Caco-2 (cell line): ENCODE results near the gene DROSHA. TPM values are rescaled to one million over a fixed set of nuclear protein-coding genes. Genes with fewer than 3 reads are reported as not detected.

Source experiments
- BruUV-seq: library from RNA; stranded (reverse); fragments of 400-500 nt; replicated peaks from 2 replicates; lab custom pipeline; 2021; lab: Mats Ljungman, UMichigan
- CTCF ChIA-PET: fragments of 300-600 bp; sonication (Branson Sonifier 250); formaldehyde crosslinking; loops from one replicate; lab custom pipeline; 2022; ENCODE audit warnings: antibody characterized with exemption; lab: Charles Lee
- POLR2A ChIA-PET: fragments of 300-600 bp; sonication (Branson Sonifier 250); formaldehyde crosslinking; loops from one replicate; lab custom pipeline; 2022; ENCODE audit warnings: antibody characterized with exemption; lab: Charles Lee
- DNase-seq, 2 experiments: peaks; one replicate each; pipeline versions ENCODE4 v3.0.0 to v3.0.0-alpha.2; 2020 to 2022
- H3K27me3 ChIP-seq: replicated peaks from 2 replicates; pipeline ENCODE4 v1.6.0; 2011; ENCODE audit warnings: low read length; ENCODE audit not compliant: control insufficient read depth, insufficient read depth
- H3K36me3 ChIP-seq: 2 replicates; pipeline ENCODE4 v1.5.1; 2011; ENCODE audit warnings: low read length; ENCODE audit not compliant: control insufficient read depth, insufficient read depth
- H3K4me1 ChIP-seq: fragments of 250-450 bp; sonication (Bioruptor Pico); 2 replicates; pipeline ENCODE4 v1.5.1; 2020; ENCODE audit warnings: mild to moderate bottlenecking
- H3K4me3 ChIP-seq: 2 replicates; pipeline ENCODE4 v1.5.1; 2011; ENCODE audit warnings: low read depth, mild to moderate bottlenecking, control low read depth, low read length
- H3K9me3 ChIP-seq: fragments of 250-450 bp; sonication (Bioruptor Pico); 2 replicates; pipeline ENCODE4 v1.5.1; 2020; ENCODE audit warnings: mild to moderate bottlenecking, moderate library complexity
- H3K27ac Mint-ChIP-seq: one replicate; pipeline ENCODE4 v1.8.0; 2022; ENCODE audit warnings: mixed read lengths; ENCODE audit not compliant: unreplicated experiment
- H3K27me3 Mint-ChIP-seq: one replicate; pipeline ENCODE4 v1.8.0; 2022; ENCODE audit warnings: mixed read lengths; ENCODE audit not compliant: insufficient read depth, unreplicated experiment
- H3K36me3 Mint-ChIP-seq: one replicate; pipeline ENCODE4 v1.8.0; 2022; ENCODE audit warnings: mild to moderate bottlenecking, mixed read lengths; ENCODE audit not compliant: insufficient read depth, unreplicated experiment
- H3K4me1 Mint-ChIP-seq: one replicate; pipeline ENCODE4 v1.8.0; 2022; ENCODE audit warnings: low read depth, mixed read lengths; ENCODE audit not compliant: unreplicated experiment
- H3K4me3 Mint-ChIP-seq: one replicate; pipeline ENCODE4 v1.8.0; 2022; ENCODE audit warnings: mild to moderate bottlenecking, moderate library complexity, mixed read lengths; ENCODE audit not compliant: unreplicated experiment
- H3K9me3 Mint-ChIP-seq: one replicate; pipeline ENCODE4 v1.8.0; 2022; ENCODE audit warnings: mixed read lengths; ENCODE audit not compliant: unreplicated experiment
- intact Hi-C: fragments of 100-400 bp; cut with micrococcal nuclease; formaldehyde crosslinking; loops from one replicate; pipeline ENCODE4 v1.10.0; 2022; ENCODE audit not compliant: unreplicated experiment
- total RNA-seq: library from RNA; stranded (reverse); gene quantifications from 2 replicates; pipeline ENCODE4 v1.2.3, GENCODE V29; 2022
- TF ChIP-seq, protein P1 (sequence below), 2 experiments: fragments of 200-600 bp in 1 of 2; IDR thresholded peaks; 1 replicate in 1 of 2; 2 replicates in 1 of 2; pipeline versions ENCODE4 v1.5.1 to v1.8.0; 2011 to 2022; ENCODE audit warnings: antibody characterized with exemption in 1 of 2, control low read depth in 1 of 2, inconsistent platforms in 1 of 2, low read depth in 1 of 2, low read length in 1 of 2, mild to moderate bottlenecking in 1 of 2, moderate library complexity in 1 of 2; ENCODE audit not compliant: insufficient read depth in 1 of 2, severe bottlenecking in 1 of 2, unreplicated experiment in 1 of 2

Gene DROSHA
- total RNA-seq, 1 experiment from 2014 or later: 88.4 TPM

DNA sequence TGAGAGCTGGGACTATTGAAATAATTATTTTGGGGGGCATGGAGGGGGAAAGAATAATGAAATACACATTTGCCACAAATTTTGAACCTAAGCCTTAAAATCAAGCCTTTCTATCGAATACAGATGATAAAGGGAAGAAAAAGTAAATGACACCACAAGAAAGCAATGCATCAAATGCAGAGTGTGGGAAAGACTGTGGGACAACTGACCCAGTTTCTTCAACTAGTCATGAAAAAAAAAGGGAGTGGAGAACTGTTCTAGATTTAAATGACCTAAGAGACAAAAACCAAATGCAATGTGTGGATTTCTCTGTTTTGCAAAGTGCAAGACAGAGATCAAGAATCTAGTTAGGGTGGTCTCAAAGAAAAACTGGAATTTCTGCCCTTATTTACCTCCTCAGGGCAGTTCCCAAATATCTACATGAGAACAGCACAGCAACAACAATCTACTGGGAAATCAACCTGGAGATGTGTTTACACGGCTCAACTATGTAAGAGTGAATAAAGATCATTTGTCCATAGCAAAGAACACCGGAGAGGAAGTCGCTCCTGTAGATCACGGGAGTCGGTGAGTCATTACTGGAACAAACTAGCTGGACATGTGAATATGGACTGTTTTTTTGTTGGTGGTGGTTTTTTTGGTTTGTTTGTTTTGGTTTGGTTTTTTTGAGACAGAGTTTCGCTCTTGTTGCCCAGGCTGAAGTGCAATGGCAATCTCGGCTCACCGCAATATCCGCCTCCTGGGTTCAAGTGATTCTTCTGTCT lies 145.9 kb downstream of the DROSHA start:
- ChIA-PET CTCF (no interaction called here), POLR2A (no interaction called here)
- H3K4me1 Mint-ChIP-seq: no peaks in the 10 kb centered on the region
- H3K27me3 Mint-ChIP-seq: peaks cover 9% of the 10 kb centered on the region
- no peaks in the 10 kb centered on the region for H3K36me3 Mint-ChIP-seq
- no peak for DNase-seq
- no peak overlapping the region for H3K4me3 Mint-ChIP-seq
- H3K27ac Mint-ChIP-seq: no peak overlapping the region
- intact Hi-C loops: no loop called here
- no peaks in the 10 kb centered on the region for H3K9me3 ChIP-seq
- H3K36me3 ChIP-seq: no peaks in the 10 kb centered on the region
- TF ChIP-seq, protein P1, sequence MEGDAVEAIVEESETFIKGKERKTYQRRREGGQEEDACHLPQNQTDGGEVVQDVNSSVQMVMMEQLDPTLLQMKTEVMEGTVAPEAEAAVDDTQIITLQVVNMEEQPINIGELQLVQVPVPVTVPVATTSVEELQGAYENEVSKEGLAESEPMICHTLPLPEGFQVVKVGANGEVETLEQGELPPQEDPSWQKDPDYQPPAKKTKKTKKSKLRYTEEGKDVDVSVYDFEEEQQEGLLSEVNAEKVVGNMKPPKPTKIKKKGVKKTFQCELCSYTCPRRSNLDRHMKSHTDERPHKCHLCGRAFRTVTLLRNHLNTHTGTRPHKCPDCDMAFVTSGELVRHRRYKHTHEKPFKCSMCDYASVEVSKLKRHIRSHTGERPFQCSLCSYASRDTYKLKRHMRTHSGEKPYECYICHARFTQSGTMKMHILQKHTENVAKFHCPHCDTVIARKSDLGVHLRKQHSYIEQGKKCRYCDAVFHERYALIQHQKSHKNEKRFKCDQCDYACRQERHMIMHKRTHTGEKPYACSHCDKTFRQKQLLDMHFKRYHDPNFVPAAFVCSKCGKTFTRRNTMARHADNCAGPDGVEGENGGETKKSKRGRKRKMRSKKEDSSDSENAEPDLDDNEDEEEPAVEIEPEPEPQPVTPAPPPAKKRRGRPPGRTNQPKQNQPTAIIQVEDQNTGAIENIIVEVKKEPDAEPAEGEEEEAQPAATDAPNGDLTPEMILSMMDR (IDR thresholded peaks at IDR 0.05; ENCODE audit: insufficient read depth in 1 of 2, low read depth in 1 of 2, low read length in 1 of 2, severe bottlenecking in 1 of 2, unreplicated experiment in 1 of 2): no peak
- no peak overlapping the region for H3K4me3 ChIP-seq
- H3K9me3 Mint-ChIP-seq: peaks cover 9% of the 10 kb centered on the region
- no TSS peak for BruUV-seq
- H3K27me3 ChIP-seq: no peaks in the 10 kb centered on the region
- no peaks in the 10 kb centered on the region for H3K4me1 ChIP-seq

DNA sequence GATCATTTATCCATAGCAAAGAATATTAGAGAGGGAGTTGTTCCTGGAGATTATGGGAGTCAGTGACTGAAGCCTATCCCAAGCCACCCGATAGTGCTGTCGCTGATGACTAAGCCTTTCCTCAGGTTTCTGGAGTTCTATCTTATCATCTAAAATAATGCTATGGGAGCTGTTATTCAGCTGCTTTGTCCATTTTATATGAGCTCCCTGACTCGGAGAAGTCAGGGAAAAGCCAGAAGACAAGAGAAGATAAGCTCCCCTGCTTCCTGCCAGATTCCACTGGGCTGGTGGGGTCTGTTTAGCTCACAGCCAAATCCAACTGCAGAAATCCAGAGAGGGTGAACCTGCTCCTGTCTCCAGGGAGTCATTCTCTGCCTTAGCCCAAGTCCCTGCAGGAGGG lies 148.2 kb downstream of the DROSHA start:
- POLR2A ChIA-PET: no interaction called here
- Mint-ChIP-seq H3K36me3 (no peaks in the 10 kb centered on the region), H3K9me3 (no peaks in the 10 kb centered on the region), H3K27me3 (peaks cover 9% of the 10 kb centered on the region), H3K4me1 (no peaks in the 10 kb centered on the region), H3K4me3 (no peak overlapping the region), H3K27ac (no peak overlapping the region)
- Histone ChIP-seq H3K4me1 (no peaks in the 10 kb centered on the region), H3K36me3 (no peaks in the 10 kb centered on the region), H3K9me3 (no peaks in the 10 kb centered on the region), H3K4me3 (no peak overlapping the region), H3K27me3 (no peaks in the 10 kb centered on the region)
- CTCF ChIA-PET: no interaction called here
- intact Hi-C loops: no loop called here
- DNase-seq: no peak
- TF ChIP-seq, protein P1 (IDR thresholded peaks at IDR 0.05; ENCODE audit: insufficient read depth in 1 of 2, low read depth in 1 of 2, low read length in 1 of 2, severe bottlenecking in 1 of 2, unreplicated experiment in 1 of 2): no peak
- BruUV-seq: no TSS peak

DNA sequence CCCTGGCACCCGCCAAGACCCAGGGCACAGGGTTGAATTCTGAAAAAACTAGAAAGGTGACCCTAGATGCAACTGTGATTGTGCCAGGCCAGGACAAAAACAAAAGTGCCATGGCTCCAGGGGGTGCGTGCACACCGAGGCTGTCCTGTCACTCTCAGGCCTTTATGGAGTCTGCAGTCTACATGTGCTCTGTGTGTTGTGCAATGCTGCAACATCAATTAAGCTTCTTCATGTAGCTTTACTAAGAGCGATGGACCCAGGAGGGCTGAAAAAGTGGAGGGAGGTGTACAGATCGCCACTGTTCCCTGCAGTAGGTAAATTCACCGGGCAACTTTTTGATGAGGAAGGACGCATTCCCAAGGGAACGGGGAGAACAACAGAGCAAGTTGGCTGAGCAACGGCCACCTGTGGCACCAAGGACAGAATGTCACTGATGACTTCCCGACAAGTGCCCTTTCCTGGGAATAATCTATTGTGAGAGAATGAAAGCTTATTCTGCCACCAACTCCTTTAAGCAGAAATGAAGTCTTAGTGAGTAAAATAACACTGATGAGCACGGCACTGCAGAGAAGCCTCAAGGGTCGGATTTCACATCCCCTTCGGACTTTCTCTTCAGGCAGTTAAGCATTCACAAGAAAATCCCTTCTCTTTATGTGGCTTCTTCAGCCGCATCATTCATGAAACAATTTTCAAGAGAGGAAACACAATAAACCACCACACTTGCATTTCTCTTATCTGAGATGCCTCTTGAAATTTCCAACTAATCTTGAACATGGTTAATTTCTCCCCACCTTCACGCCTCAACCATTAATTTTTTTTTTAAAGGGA lies 149.6 kb downstream of the DROSHA start:
- Histone ChIP-seq H3K4me3 (no peak overlapping the region), H3K27me3 (no peaks in the 10 kb centered on the region), H3K4me1 (no peaks in the 10 kb centered on the region), H3K36me3 (no peaks in the 10 kb centered on the region), H3K9me3 (no peaks in the 10 kb centered on the region)
- DNase-seq: no peak
- Mint-ChIP-seq H3K4me1 (no peaks in the 10 kb centered on the region), H3K27me3 (peaks cover 9% of the 10 kb centered on the region), H3K27ac (no peak overlapping the region), H3K4me3 (no peak overlapping the region), H3K36me3 (no peaks in the 10 kb centered on the region), H3K9me3 (no peaks in the 10 kb centered on the region)
- POLR2A ChIA-PET: no interaction called here
- CTCF ChIA-PET: no interaction called here
- intact Hi-C loops: no loop called here
- BruUV-seq: no TSS peak
- TF ChIP-seq, protein P1 (IDR thresholded peaks at IDR 0.05; ENCODE audit: insufficient read depth in 1 of 2, low read depth in 1 of 2, low read length in 1 of 2, severe bottlenecking in 1 of 2, unreplicated experiment in 1 of 2): no peak
